IMR-90 (cell line): ENCODE results near the gene CR1L. TPM values are rescaled to one million over a fixed set of nuclear protein-coding genes. Genes with fewer than 3 reads are reported as not detected.

Source experiments
- ATAC-seq: fragments of 200-7000 bp; cut with Tn5 transposase; 2 replicates; pipeline ENCODE4 v1.9.1; 2020; ENCODE audit warnings: low read depth, mild to moderate bottlenecking, moderate library complexity
- BruUV-seq: library from RNA; stranded (reverse); fragments of 400-500 nt; replicated peaks from 2 replicates; lab custom pipeline; 2021; lab: Mats Ljungman, UMichigan
- CTCF ChIA-PET: fragments of 300-600 bp; formaldehyde crosslinking; extraction: SDS; loops from one replicate; lab custom pipeline; 2021; ENCODE audit warnings: antibody characterized with exemption; lab: Yijun Ruan, JAX
- POLR2A ChIA-PET: fragments of 300-600 bp; sonication (Branson Sonifier 250); formaldehyde crosslinking; loops from one replicate; lab custom pipeline; 2022; ENCODE audit warnings: antibody characterized with exemption; ENCODE audit not compliant: unreplicated experiment; lab: Charles Lee
- DNase-seq: peaks from one replicate; pipeline ENCODE4 v3.0.0; 2013
- H2AFZ ChIP-seq: replicated peaks from 2 replicates; pipeline ENCODE3; 2013; ENCODE audit warnings: low read length, mild to moderate bottlenecking; ENCODE audit not compliant: poor library complexity
- H2AK5ac ChIP-seq: 2 replicates; pipeline ENCODE4 v1.6.1; 2013; ENCODE audit warnings: low read depth, low read length, inconsistent platforms
- H2AK9ac ChIP-seq: replicated peaks from 2 replicates; pipeline ENCODE3; 2013; ENCODE audit warnings: mild to moderate bottlenecking, low read depth, low read length, moderate library complexity; ENCODE audit not compliant: poor library complexity
- H2BK120ac ChIP-seq: 2 replicates; pipeline ENCODE4 v1.6.1; 2013; ENCODE audit warnings: low read depth, low read length, inconsistent platforms
- H2BK15ac ChIP-seq: 3 replicates; pipeline ENCODE4 v1.6.1; 2013; ENCODE audit warnings: low read depth, low read length, inconsistent platforms
- H2BK20ac ChIP-seq: 2 replicates; pipeline ENCODE4 v1.6.1; 2013; ENCODE audit warnings: low read depth, mild to moderate bottlenecking, inconsistent platforms, low read length, moderate library complexity
- H2BK5ac ChIP-seq: 2 replicates; pipeline ENCODE4 v1.6.1; 2013; ENCODE audit warnings: mild to moderate bottlenecking, low read depth, low read length, inconsistent platforms; ENCODE audit not compliant: poor library complexity, severe bottlenecking
- H3K14ac ChIP-seq: replicated peaks from 2 replicates; pipeline ENCODE4 v1.6.1; 2013; ENCODE audit warnings: low read depth, low read length, inconsistent platforms
- H3K18ac ChIP-seq: 2 replicates; pipeline ENCODE4 v1.6.1; 2013; ENCODE audit warnings: low read depth, low read length, control low read depth
- H3K23ac ChIP-seq: 2 replicates; pipeline ENCODE4 v1.6.1; 2013; ENCODE audit warnings: low read depth, low read length, inconsistent platforms
- H3K27ac ChIP-seq: 2 replicates; pipeline ENCODE4 v1.5.1; 2013; ENCODE audit warnings: mild to moderate bottlenecking, control low read depth, low read length; ENCODE audit not compliant: insufficient read depth
- H3K27me3 ChIP-seq: 2 replicates; pipeline ENCODE4 v1.6.1; 2013; ENCODE audit warnings: low read length; ENCODE audit not compliant: control insufficient read depth, insufficient read depth
- H3K36me3 ChIP-seq: 2 replicates; pipeline ENCODE4 v1.6.1; 2013; ENCODE audit warnings: low read length, mixed read lengths; ENCODE audit not compliant: control insufficient read depth, insufficient read depth
- H3K4ac ChIP-seq: 2 replicates; pipeline ENCODE4 v1.6.1; 2013; ENCODE audit warnings: low read depth, low read length, inconsistent platforms
- H3K4me1 ChIP-seq: 2 replicates; pipeline ENCODE4 v1.6.1; 2013; ENCODE audit warnings: low read length, mixed read lengths; ENCODE audit not compliant: control insufficient read depth, insufficient read depth
- H3K4me2 ChIP-seq: 2 replicates; pipeline ENCODE4 v1.6.1; 2013; ENCODE audit warnings: low read depth, mild to moderate bottlenecking, control low read depth, low read length, moderate library complexity
- H3K4me3 ChIP-seq: 2 replicates; pipeline ENCODE4 v1.5.1; 2013; ENCODE audit warnings: low read depth, mild to moderate bottlenecking, control low read depth, low read length, moderate library complexity; ENCODE audit not compliant: insufficient read depth
- H3K56ac ChIP-seq: 2 replicates; pipeline ENCODE4 v1.6.1; 2013; ENCODE audit warnings: low read length, inconsistent platforms; ENCODE audit not compliant: insufficient read depth; ENCODE audit errors: extremely low read depth
- H3K79me1 ChIP-seq, 2 experiments: 2 replicates each; pipeline ENCODE4 v1.6.1; 2013; ENCODE audit warnings: low read length in 2 of 2, inconsistent platforms in 1 of 2, low read depth in 1 of 2
- H3K9ac ChIP-seq: 2 replicates; pipeline ENCODE4 v1.6.1; 2013; ENCODE audit warnings: low read depth, low read length, control low read depth
- H3K9me1 ChIP-seq: 2 replicates; pipeline ENCODE4 v1.6.1; 2013; ENCODE audit warnings: low read length, inconsistent platforms; ENCODE audit not compliant: insufficient read depth
- H3K9me3 ChIP-seq: 2 replicates; pipeline ENCODE4 v1.6.1; 2013; ENCODE audit warnings: low read length; ENCODE audit not compliant: control insufficient read depth, insufficient read depth
- H4K20me1 ChIP-seq: 2 replicates; pipeline ENCODE4 v1.6.1; 2013; ENCODE audit warnings: low read length, inconsistent platforms; ENCODE audit not compliant: insufficient read depth
- H4K5ac ChIP-seq: 2 replicates; pipeline ENCODE4 v1.6.1; 2013; ENCODE audit warnings: mild to moderate bottlenecking, low read depth, low read length, control low read depth
- H4K8ac ChIP-seq, 2 experiments: 2 replicates each; pipeline ENCODE4 v1.6.1; 2013; ENCODE audit warnings: low read depth in 2 of 2, low read length in 2 of 2, control low read depth in 1 of 2, inconsistent platforms in 1 of 2
- H4K91ac ChIP-seq: 2 replicates; pipeline ENCODE4 v1.6.1; 2013; ENCODE audit warnings: low read depth, low read length, inconsistent platforms; ENCODE audit not compliant: insufficient read depth
- BHLHE40 ChIP-seq: fragments of 150-350 bp; IDR thresholded peaks from 2 replicates; pipeline ENCODE4 v1.6.1; 2016; ENCODE audit warnings: mild to moderate bottlenecking, low read depth, low read length
- CTCF ChIP-seq: conservative IDR thresholded peaks from 2 replicates; pipeline ENCODE4 v1.5.1; 2012; ENCODE audit warnings: mild to moderate bottlenecking, low read depth, low read length, improper control_type of control experiment
- FOS ChIP-seq: fragments of 150-350 bp; IDR thresholded peaks from 2 replicates; pipeline ENCODE4 v1.6.1; 2016; ENCODE audit warnings: low read depth, low read length
- MAFK ChIP-seq: IDR thresholded peaks from 2 replicates; pipeline ENCODE4 v1.6.1; 2012; ENCODE audit warnings: low read depth, low read length, improper control_type of control experiment
- MXI1 ChIP-seq: IDR thresholded peaks from 2 replicates; pipeline ENCODE4 v1.6.1; 2012; ENCODE audit warnings: low read depth, mild to moderate bottlenecking, low read length, moderate library complexity, borderline replicate concordance
- NFE2L2 ChIP-seq: fragments of 150-350 bp; IDR thresholded peaks from 2 replicates; pipeline ENCODE4 v1.6.1; 2016; ENCODE audit warnings: low read depth, mild to moderate bottlenecking, low read length
- RAD21 ChIP-seq: IDR thresholded peaks from 2 replicates; pipeline ENCODE4 v1.6.1; 2012; ENCODE audit warnings: low read length, improper control_type of control experiment
- RFX5 ChIP-seq: IDR thresholded peaks from 2 replicates; pipeline ENCODE4 v1.8.0; 2012; ENCODE audit warnings: low read depth, mild to moderate bottlenecking, low read length, moderate library complexity
- USF2 ChIP-seq: fragments of 150-350 bp; IDR thresholded peaks from 2 replicates; pipeline ENCODE4 v1.6.1; 2017; ENCODE audit warnings: mild to moderate bottlenecking, antibody characterized with exemption, low read length, low read depth
- WGBS, 2 experiments: methylation state at CpG; one replicate each; pipeline versions ENCODE4 v1.1.5 to v1.1.7; 2013; ENCODE audit warnings: missing lambda C conversion rate in 2 of 2; ENCODE audit not compliant: insufficient read length in 1 of 2; ENCODE audit errors: extremely low coverage in 2 of 2; 5-methylcytosine and 5-hydroxymethylcytosine counted together
- dilution Hi-C: fragments of 300-500 bp; cut with HindIII; formaldehyde crosslinking; loops from one replicate; pipeline ENCODE4 v1.14.3; 2018; ENCODE audit warnings: low sequenced_read_pairs; ENCODE audit not compliant: unreplicated experiment
- in situ Hi-C: fragments of 300-500 bp; cut with MboI; formaldehyde crosslinking; loops from 3 replicates; pipeline ENCODE4 v1.14.3; 2019; ENCODE audit warnings: low sequenced_read_pairs, inconsistent platforms, mixed read lengths
- intact Hi-C: fragments of 100-400 bp; cut with micrococcal nuclease; formaldehyde crosslinking; loops from 2 replicates; pipeline ENCODE4 v1.10.0; 2022
- polyA plus RNA-seq, 3 experiments: library from polyadenylated mRNA; depleted of rRNA; stranded (reverse); fragments of >200 nt; gene quantifications; 2 replicates each; pipeline ENCODE4 v1.2.3, GENCODE V29; 2012; ENCODE audit warnings: low replicate concordance in 1 of 3
- total RNA-seq: library from RNA; depleted of rRNA; stranded (reverse); fragments of >200 nt; gene quantifications from 2 replicates; pipeline ENCODE4 v1.2.3, GENCODE V29; 2012

The CR1L gene
- total and polyA plus RNA-seq, 2 of the 4 experiments (the other 2 are of a cell fraction): not detected

DNA sequence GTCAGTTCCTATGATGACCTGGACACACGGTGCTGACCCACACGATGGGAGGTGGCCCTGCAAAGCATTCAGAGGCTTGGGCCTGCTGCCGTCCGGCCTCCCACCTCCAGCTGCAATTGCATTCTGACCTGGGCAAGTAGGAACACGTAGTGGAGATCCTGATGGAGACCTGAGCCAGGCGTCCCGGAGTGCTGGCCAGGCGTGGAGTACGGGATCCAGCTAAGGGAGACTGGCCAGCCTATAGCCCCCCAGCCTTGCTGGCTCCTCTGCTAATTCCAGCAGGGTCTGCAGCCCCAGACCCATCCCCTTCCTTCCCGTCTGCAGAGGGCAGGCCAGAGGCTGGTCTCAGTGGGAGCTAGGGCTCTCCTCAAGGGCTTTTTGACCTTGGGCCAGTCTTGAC is 118.2 kb downstream of the CR1L start:
- WGBS, 2 experiments: 93% methylated on average over 5 of the region's 10 CpGs; no CpG with 5 or more reads in 1 of the 2 experiments
- Histone ChIP-seq H2BK20ac (no peak overlapping the region), H2BK5ac (no peak overlapping the region), H2AK9ac (no peak overlapping the region), H3K4ac (no peak overlapping the region), H2AFZ (no peak overlapping the region), H2BK120ac (no peak overlapping the region), H2AK5ac (no peak overlapping the region), H3K18ac (no peak overlapping the region), H3K56ac (no peak overlapping the region), H3K9ac (no peak overlapping the region), H3K27ac (no peak overlapping the region), H3K4me3 (no peak overlapping the region), H4K8ac (no peak overlapping the region), H2BK15ac (no peak overlapping the region), H4K91ac (no peak overlapping the region), H4K20me1 (no peaks in the 10 kb centered on the region), H3K79me1 (peaks cover 3% of the 10 kb centered on the region in 2 experiments; a peak in 3 of 4 replicates), H3K27me3 (no peaks in the 10 kb centered on the region), H3K9me1 (no peaks in the 10 kb centered on the region; the same call in 1 of the 2 replicates), H3K4me2 (no peak overlapping the region), H3K36me3 (peaks cover 25% of the 10 kb centered on the region), H3K14ac (no peak overlapping the region), H3K9me3 (no peaks in the 10 kb centered on the region), H4K5ac (no peak overlapping the region), H3K23ac (no peak overlapping the region), H3K4me1 (no peaks in the 10 kb centered on the region)
- ATAC-seq (no peak), DNase-seq (no peak)
- dilution Hi-C loops (no loop called here), intact Hi-C loops (no loop called here), in situ Hi-C loops (no loop called here)
- ChIA-PET CTCF (no interaction called here), POLR2A (no interaction called here)
- TF ChIP-seq NFE2L2 (no peak), RAD21 (no peak), FOS (no peak), MXI1 (no peak), BHLHE40 (no peak), USF2 (no peak), RFX5 (no peak), CTCF (no peak), MAFK (no peak)
- no TSS peak for BruUV-seq
